Measurements from ENCODE around the gene HK1.

- TF ChIP-seq GLIS3 (CRISPR knock-in tag; IDR thresholded peaks at IDR 0.05) = no peak
- TF ChIP-seq ZFP3 (CRISPR knock-in tag; IDR thresholded peaks at IDR 0.05) = no peak
- no peak for TF ChIP-seq ZC3H10 (CRISPR knock-in tag; IDR thresholded peaks at IDR 0.05)
- TF ChIP-seq PATZ1 (CRISPR knock-in tag; IDR thresholded peaks at IDR 0.05; ENCODE audit: borderline replicate concordance) = no peak
- no peak for TF ChIP-seq PPARA (CRISPR knock-in tag; IDR thresholded peaks at IDR 0.05; ENCODE audit: borderline replicate concordance)
- TF ChIP-seq BACH2 (CRISPR knock-in tag; IDR thresholded peaks at IDR 0.05; ENCODE audit: borderline replicate concordance) = no peak
- TF ChIP-seq POU6F1 (CRISPR knock-in tag; IDR thresholded peaks at IDR 0.05; ENCODE audit: borderline replicate concordance, low read depth) = no peak
These were observed 38.4 kb upstream of the HK1 start for GRCh38 chr10:69239816-69240434.
